NK-92 treated with Interleukin-12 subunit alpha and Interleukin-12 subunit beta, amount 100 ng/mL, for 24 hours (cell line): ENCODE data around the gene SPPL3.
"Not testable (repeated sequence)": the region's sequence is repeated elsewhere in the genome, so short reads cannot be mapped to it uniquely, and the experiment has no call there.

Experiments
- DNase-seq: peaks from one replicate; lab custom pipeline; 2025; lab: John Stamatoyannopoulos, UW

SPPL3 gene

GRCh38 chr12:120744922-120745493 lies 159.2 kb downstream of the SPPL3 start:
- DNase-seq: no peak

- no peak for DNase-seq
Observed at GRCh38 chr12:120741476-120742421, 162.4 kb downstream of the SPPL3 start.

- no peak for DNase-seq
Observed at GRCh38 chr12:120740871-120741270, 163.3 kb downstream of the SPPL3 start.

- DNase-seq: no peak
Observed at GRCh38 chr12:120739821-120740613, 164.1 kb downstream of the SPPL3 start.

- DNase-seq: no peak
Observed at GRCh38 chr12:120739031-120739762, 165.0 kb downstream of the SPPL3 start.

- DNase-seq: no peak
Observed at GRCh38 chr12:120738252-120739030, 165.7 kb downstream of the SPPL3 start.

- no peak for DNase-seq
Observed at GRCh38 chr12:120737557-120738251, 166.5 kb downstream of the SPPL3 start.

- no peak for DNase-seq
Observed at GRCh38 chr12:120736404-120737331, 167.5 kb downstream of the SPPL3 start.

GRCh38 chr12:120735181-120735580 lies 169.0 kb downstream of the SPPL3 start:
- no peak for DNase-seq

GRCh38 chr12:120734210-120734609 lies 169.9 kb downstream of the SPPL3 start:
- DNase-seq: no peak

- no peak for DNase-seq
Observed at GRCh38 chr12:120733574-120733973, 170.6 kb downstream of the SPPL3 start.

GRCh38 chr12:120732198-120732597 lies 172.0 kb downstream of the SPPL3 start:
- not testable (repeated sequence) for DNase-seq

GRCh38 chr12:120726961-120727360 lies 177.2 kb downstream of the SPPL3 start:
- no peak for DNase-seq

GRCh38 chr12:120726510-120726793 lies 177.7 kb downstream of the SPPL3 start:
- DNase-seq: no peak

GRCh38 chr12:120725659-120726509 lies 178.3 kb downstream of the SPPL3 start, which contains the start of gene ACADS:
ACADS (plus strand) TSS chr12:120725826; CDS start chr12:120725886, 60 bp downstream.
- DNase-seq: no peak

- no peak for DNase-seq
Observed at GRCh38 chr12:120725151-120725658, 179.0 kb downstream of the SPPL3 start.

- DNase-seq: no peak
Observed at GRCh38 chr12:120724720-120725119, 179.4 kb downstream of the SPPL3 start.

GRCh38 chr12:120722784-120723183 lies 181.4 kb downstream of the SPPL3 start:
- no peak for DNase-seq
